Activated CD4-positive, alpha-beta T cell treated with anti-CD3 and anti-CD28 coated beads, Interleukin-2, amount 10 ng/mL, durations not matched to agents 7 days and 5 days (primary cell): Measurements from ENCODE around the gene UBP1. TPM values are rescaled to one million over a fixed set of nuclear protein-coding genes. Genes with fewer than 3 reads are reported as not detected.
"Not testable (repeated sequence)": the region's sequence is repeated elsewhere in the genome, so short reads cannot be mapped to it uniquely, and the experiment has no call there.

ENCODE experiments used
- CTCF ChIA-PET: fragments of 350-600 bp; sonication (Branson Sonifier 250); formaldehyde crosslinking; loops from one replicate; lab custom pipeline; 2021; ENCODE audit warnings: antibody characterized with exemption; lab: Charles Lee
- POLR2A ChIA-PET: fragments of 350-600 bp; sonication (Branson Sonifier 250); formaldehyde crosslinking; loops from one replicate; lab custom pipeline; 2021; ENCODE audit warnings: antibody characterized with exemption; lab: Charles Lee
- DNase-seq: peaks from one replicate; pipeline ENCODE4 v3.0.0-alpha.2; 2020
- H3K27ac Mint-ChIP-seq: one replicate; pipeline ENCODE4 v1.8.0; 2021; ENCODE audit warnings: mild to moderate bottlenecking, moderate library complexity, mixed read lengths
- H3K27me3 Mint-ChIP-seq: one replicate; pipeline ENCODE4 v1.8.0; 2021; ENCODE audit warnings: mixed read lengths
- H3K36me3 Mint-ChIP-seq: one replicate; pipeline ENCODE4 v1.8.0; 2021; ENCODE audit warnings: low read depth, mixed read lengths
- H3K4me1 Mint-ChIP-seq: one replicate; pipeline ENCODE4 v1.8.0; 2021; ENCODE audit warnings: mixed read lengths
- H3K4me3 Mint-ChIP-seq: one replicate; pipeline ENCODE4 v1.8.0; 2021; ENCODE audit warnings: mild to moderate bottlenecking, moderate library complexity, mixed read lengths
- H3K9me3 Mint-ChIP-seq: one replicate; pipeline ENCODE4 v1.8.0; 2021; ENCODE audit warnings: mixed read lengths
- total RNA-seq, 2 experiments: library from RNA; stranded (reverse); gene quantifications; one replicate each; pipeline ENCODE4 v1.2.3, GENCODE V29; 2021

The UBP1 gene
- total RNA-seq, 2 experiments from 2014 or later: 63.2 to 76.3 TPM

DNA sequence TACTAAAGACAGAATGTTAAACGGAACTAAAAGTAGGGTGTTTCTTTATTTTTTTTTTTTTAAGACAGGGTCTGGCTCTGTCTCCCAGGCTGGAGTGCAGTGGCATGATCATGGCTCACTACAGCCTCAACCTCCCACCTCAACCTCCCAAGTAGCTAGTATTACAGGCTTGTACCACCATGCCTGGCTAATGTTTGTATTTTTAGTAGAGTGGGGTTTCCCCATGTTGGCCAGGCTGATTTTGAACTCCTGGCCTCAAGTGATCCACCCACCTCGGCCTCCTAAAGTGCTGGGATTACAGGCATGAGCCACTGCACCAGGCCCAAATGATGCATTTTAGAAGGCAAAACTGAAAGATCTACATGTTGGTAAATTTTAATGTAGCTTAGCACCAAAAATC, 10.9 kb downstream of the UBP1 start:
- H3K36me3 Mint-ChIP-seq, DNase-seq, H3K4me3 Mint-ChIP-seq, H3K27me3 Mint-ChIP-seq, POLR2A ChIA-PET, H3K9me3 Mint-ChIP-seq, H3K27ac Mint-ChIP-seq: not testable (repeated sequence)
- CTCF ChIA-PET: interaction anchor here (0.6 to 1.6 kb wide), 4 partner anchors 8 to 71 kb away, joined by 3 to 5 read pairs (median 4); partner anchors contain the start of gene UBP1
- peaks cover 49% of the 10 kb centered on the region for H3K4me1 Mint-ChIP-seq

DNA sequence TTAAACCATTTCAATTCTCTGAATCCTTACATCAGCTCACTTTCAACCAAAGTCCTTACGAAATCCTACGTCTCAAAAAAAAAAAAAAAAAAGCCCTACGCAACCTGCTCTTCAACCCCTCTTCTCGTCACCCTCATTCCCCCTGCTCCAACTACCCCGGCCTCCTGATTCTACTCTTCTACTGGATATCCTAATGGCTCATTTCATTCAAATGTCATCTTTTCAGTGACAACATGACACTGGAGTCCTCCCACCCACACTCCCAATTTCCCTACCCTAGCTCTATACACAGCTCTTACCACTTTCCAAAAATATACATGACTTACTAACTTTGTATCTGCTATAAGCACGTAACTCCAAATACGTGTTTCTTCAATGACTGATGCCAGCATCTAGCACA, 11.5 kb downstream of the UBP1 start:
- peaks cover 47% of the 10 kb centered on the region for H3K4me1 Mint-ChIP-seq
- no peak overlapping the region for H3K4me3 Mint-ChIP-seq

DNA sequence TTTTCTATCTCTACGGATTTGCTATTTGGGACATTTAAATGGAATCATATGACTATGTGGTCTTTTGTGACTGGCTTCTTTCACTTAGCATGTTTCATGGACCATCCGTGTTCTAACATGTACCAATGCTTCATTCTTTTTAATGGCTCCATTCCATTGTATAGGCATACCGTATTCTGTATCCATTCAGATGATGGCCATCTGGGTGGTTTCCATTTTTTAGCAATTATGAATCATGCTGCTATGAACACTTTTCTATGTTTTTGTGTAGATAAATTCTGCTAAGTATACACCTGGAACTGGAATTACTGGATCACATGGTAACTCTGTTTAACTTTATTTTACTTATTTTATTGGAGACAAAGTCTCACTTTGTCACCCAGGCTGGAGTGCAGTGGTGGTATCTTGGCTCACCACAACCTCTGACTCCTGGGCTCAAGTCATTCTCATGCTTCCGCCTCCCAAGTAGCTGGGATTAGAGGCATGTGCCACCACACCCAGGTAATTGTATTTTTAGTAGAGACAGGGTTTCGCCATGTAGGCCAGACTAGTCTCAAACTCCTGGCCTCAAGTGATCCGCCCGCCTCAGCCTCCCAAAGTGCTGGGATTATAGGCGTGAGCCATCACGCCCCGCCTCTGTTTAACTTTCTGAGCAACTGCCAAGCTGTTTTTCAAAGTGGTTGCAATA, 13.4 kb downstream of the UBP1 start:
- ChIA-PET POLR2A (interaction anchor here (0.6 kb wide), 1 partner anchor 119 kb away, joined by 12 read pairs; no protein-coding TSS in a partner anchor), CTCF (no interaction called here)
- H3K4me1 Mint-ChIP-seq: peaks cover 40% of the 10 kb centered on the region
- H3K27me3 Mint-ChIP-seq: no peaks in the 10 kb centered on the region
- peaks cover 20% of the 10 kb centered on the region for H3K36me3 Mint-ChIP-seq
- DNase-seq: no peak
- H3K4me3 Mint-ChIP-seq: no peak overlapping the region
- H3K27ac Mint-ChIP-seq: no peak overlapping the region
- H3K9me3 Mint-ChIP-seq: peaks cover 2% of the 10 kb centered on the region

More for the DNA sequence above, 11.5 kb downstream of the UBP1 start:
- DNase-seq: no peak
- POLR2A ChIA-PET: no interaction called here
- CTCF ChIA-PET: interaction anchor here (0.6 to 1.6 kb wide), 2 partner anchors 12 to 70 kb away, joined by 5 read pairs; partner anchors contain the start of gene UBP1
- Mint-ChIP-seq H3K27ac (no peak overlapping the region), H3K36me3 (peaks cover 10% of the 10 kb centered on the region), H3K9me3 (no peaks in the 10 kb centered on the region), H3K27me3 (no peaks in the 10 kb centered on the region)

DNA sequence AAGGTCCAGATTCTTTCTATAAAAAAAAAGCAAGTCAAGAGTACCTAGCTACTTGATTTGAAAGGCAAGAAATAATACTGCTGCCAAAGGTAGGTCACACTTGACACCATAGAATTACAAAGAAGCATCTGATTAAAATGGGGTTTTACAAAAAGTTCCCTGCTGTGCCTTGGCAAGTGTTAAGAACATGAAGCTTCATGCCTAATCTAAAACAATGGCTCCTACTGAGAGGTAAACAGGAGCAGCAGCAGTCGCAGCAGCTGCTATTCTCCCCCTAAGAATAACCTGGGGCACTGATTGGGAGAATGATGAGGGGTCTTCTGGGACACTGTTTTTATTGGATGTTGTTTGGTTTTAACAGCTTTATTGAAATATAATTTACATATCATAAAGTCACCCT, 14.1 kb downstream of the UBP1 start:
- H3K9me3 Mint-ChIP-seq: peaks cover 6% of the 10 kb centered on the region
- no peak overlapping the region for H3K27ac Mint-ChIP-seq
- no peak for DNase-seq
- CTCF ChIA-PET: no interaction called here
- H3K4me1 Mint-ChIP-seq: peaks cover 37% of the 10 kb centered on the region
- peaks cover 26% of the 10 kb centered on the region for H3K36me3 Mint-ChIP-seq
- H3K27me3 Mint-ChIP-seq: no peaks in the 10 kb centered on the region
- H3K4me3 Mint-ChIP-seq: no peak overlapping the region
- POLR2A ChIA-PET: no interaction called here

DNA sequence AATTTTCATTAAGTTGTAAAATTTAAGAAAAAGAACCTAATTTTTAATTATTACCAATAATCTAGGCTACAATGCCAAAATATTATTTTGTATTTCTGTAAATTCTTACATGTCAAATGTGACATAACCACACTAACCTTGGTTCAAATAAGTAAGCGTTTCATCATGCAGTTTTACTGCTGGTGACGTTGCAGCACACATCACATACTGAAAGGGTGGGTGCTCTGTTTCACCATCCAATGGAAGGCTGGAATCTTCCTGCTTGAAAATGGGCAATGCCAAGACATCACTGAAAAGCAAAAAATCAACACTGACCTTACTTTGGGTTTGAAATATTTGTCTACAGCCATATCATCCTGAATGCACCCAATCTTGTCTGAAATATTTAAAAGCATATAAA, 14.8 kb downstream of the UBP1 start:
- Mint-ChIP-seq H3K36me3 (peaks cover 32% of the 10 kb centered on the region), H3K27me3 (no peaks in the 10 kb centered on the region)
- POLR2A ChIA-PET: no interaction called here

DNA sequence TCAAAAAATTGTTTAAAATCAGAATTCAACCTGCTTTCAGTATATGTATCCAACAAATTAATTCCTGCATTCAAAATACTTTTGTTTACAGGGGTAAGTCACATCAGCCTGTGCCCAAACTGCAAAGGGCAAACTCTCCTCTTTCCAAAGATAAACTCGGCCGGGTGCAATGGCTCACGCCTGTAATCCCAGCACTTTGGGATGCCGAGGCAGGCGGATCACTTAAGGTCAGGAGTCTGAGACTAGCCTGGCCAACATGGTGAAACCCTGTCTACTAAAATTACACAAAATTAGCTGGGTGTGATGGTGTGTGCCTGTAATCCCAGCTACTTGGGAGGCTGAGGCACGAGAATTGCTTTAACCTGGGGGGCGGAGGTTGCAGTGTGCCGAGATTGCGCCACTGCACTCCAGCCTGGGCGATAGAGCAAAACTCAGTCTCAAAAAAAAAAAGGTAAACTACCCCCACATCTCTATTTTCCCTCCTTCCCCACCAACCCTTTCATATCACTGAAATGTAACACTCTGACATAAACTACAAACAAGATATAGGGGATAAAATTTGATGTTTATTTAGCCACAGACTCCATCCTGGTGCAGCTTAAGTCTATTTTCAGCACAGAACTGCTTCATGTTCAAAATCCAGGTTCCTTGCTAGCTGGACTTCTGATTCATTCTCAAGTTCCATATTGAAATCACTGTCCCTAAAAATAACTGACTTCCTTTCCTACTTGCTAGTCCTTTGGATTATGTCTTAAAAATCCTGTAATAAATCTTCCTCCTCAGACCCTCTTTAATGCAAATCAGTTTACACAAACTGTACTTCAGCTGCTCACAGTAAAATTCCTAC, 15.4 kb downstream of the UBP1 start:
- Mint-ChIP-seq H3K4me1 (peaks cover 29% of the 10 kb centered on the region), H3K4me3 (no peak overlapping the region), H3K36me3 (peaks cover 35% of the 10 kb centered on the region), H3K27me3 (no peaks in the 10 kb centered on the region), H3K9me3 (peaks cover 9% of the 10 kb centered on the region), H3K27ac (peak overlapping the region; percentile 54)
- DNase-seq: no peak
- ChIA-PET CTCF (no interaction called here), POLR2A (no interaction called here)

More for the DNA sequence above, 14.8 kb downstream of the UBP1 start:
- Mint-ChIP-seq H3K4me3 (no peak overlapping the region), H3K27ac (no peak overlapping the region), H3K9me3 (peaks cover 9% of the 10 kb centered on the region), H3K4me1 (peaks cover 33% of the 10 kb centered on the region)
- CTCF ChIA-PET: no interaction called here
- DNase-seq: no peak

DNA sequence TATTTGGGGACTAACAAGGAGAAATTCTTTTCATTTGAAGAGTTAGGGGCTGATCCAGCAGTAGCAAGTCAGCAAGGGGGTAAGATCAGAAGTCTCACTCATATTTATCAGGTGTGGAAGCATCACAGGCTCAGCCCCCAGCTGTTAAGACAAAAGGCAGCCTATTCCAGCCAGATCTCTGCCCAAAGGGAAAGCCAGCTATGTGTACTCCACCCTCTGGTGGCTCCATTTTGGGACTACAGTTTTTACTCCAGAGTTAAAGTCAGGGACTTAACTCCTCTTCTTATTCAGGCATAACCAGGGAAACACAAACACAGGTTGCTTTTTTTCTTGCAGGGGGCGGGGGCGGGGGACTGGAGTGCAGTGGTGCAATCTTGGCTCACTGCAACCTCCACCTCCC, 19.2 kb downstream of the UBP1 start:
- POLR2A ChIA-PET: no interaction called here
- Mint-ChIP-seq H3K27me3 (no peaks in the 10 kb centered on the region), H3K27ac (no peak overlapping the region), H3K36me3 (peaks cover 55% of the 10 kb centered on the region), H3K4me3 (no peak overlapping the region), H3K4me1 (peaks cover 19% of the 10 kb centered on the region), H3K9me3 (peaks cover 9% of the 10 kb centered on the region)
- DNase-seq: no peak
- CTCF ChIA-PET: interaction anchor here (0.9 kb wide), 1 partner anchor 9 kb away, joined by 3 read pairs; no protein-coding TSS in a partner anchor

DNA sequence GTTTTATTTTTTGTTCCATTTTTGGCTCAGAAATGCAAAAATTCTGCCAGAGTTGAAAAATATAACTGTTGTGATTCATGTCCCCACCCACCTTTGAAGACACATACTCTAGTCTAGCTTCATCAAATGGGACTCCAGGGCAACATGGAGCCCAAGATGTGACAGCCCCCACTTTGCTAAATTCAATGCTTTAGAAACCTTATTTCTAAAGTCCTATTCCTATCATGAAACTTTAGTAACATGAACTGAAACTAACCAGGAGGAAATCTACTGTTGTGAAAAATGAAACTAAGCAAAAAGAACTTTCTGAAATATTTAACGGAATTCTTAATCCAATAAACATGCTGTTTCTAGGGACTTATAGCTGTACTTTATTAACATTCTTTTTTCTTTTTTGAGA, 20.3 kb downstream of the UBP1 start:
- H3K36me3 Mint-ChIP-seq: peaks cover 59% of the 10 kb centered on the region
- peaks cover 19% of the 10 kb centered on the region for H3K4me1 Mint-ChIP-seq
- peaks cover 9% of the 10 kb centered on the region for H3K9me3 Mint-ChIP-seq
- peak overlapping the region; percentile 64 for H3K27ac Mint-ChIP-seq
- DNase-seq: no peak
- ChIA-PET POLR2A (no interaction called here), CTCF (interaction anchor here (0.7 to 2.2 kb wide), 2 partner anchors 10 to 19 kb away, joined by 3 to 6 read pairs; no protein-coding TSS in a partner anchor)
- no peak overlapping the region for H3K4me3 Mint-ChIP-seq
- no peaks in the 10 kb centered on the region for H3K27me3 Mint-ChIP-seq

DNA sequence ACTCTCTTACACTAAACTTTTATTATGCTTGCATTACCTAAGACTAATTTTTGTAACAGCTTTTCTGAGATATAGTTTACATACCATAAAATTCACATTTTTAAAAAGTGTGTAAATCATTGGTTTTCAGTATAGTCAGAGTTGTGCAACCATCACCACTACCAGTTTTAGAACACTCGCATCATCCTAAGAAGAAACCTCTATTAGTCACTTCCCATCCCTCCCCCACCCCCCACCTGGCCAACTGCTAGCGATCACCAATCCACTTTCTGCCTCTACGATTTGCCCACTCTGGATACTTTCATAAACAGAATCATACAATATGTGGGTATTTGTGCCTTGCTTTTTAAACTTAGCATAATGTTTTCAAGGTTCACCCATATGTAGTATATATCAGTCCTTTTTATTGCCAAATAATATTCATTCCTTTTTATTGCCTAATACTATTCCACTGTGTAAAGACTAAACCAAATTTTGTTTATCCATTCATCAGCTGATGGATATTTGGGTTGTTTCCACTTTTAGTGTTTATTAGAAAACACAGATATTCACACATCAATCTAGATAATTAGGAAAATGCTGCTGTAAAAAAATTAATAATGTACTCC, 23.0 kb downstream of the UBP1 start:
- ChIA-PET CTCF (interaction anchor here (1.4 kb wide), 1 partner anchor 21 kb away, joined by 4 read pairs; no protein-coding TSS in a partner anchor), POLR2A (no interaction called here)
- no peaks in the 10 kb centered on the region for H3K27me3 Mint-ChIP-seq
- no peak for DNase-seq
- H3K27ac Mint-ChIP-seq: no peak overlapping the region
- peaks cover 19% of the 10 kb centered on the region for H3K4me1 Mint-ChIP-seq
- peaks cover 9% of the 10 kb centered on the region for H3K9me3 Mint-ChIP-seq
- H3K36me3 Mint-ChIP-seq: peaks cover 64% of the 10 kb centered on the region
- no peak overlapping the region for H3K4me3 Mint-ChIP-seq

DNA sequence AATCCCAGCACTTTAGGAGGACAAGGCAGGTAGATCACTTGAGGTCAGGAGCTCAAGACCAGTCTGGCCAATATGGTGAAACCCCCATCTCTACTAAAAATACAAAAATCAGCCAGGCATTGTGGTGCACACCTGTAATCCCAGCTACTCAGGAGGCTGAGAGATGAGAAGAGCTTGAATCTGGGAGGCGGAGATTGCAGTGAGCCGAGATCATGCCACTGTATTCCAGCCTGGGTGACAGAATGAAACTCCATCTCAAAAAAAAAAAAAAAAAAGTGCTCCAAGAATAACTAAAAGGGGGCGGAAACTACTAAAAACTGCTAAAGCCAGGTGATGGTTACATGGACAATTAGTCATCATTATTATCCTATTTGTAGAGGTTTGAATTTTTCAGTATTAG, 29.4 kb downstream of the UBP1 start:
- POLR2A ChIA-PET: not testable (repeated sequence)

DNA sequence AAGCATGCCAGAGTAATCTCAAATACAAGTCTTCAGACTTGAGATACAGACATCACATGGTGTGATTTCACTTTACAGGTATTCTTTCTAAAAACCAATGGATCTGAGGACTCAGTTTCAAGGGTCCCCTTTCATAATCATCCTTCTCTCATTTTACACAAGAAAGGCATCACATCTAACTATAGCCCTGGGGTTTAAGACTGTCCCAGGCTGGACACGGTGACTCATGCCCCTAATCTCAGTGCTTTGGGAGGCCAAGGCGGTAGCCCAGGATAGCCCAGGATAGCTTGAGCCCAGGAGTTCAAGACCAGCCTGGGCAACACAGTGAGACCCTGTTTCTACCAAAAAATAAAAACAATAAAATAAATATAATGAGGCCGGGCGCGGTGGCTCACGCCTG, 36.4 kb downstream of the UBP1 start:
- DNase-seq: no peak
- H3K27ac Mint-ChIP-seq: no peak overlapping the region
- CTCF ChIA-PET: interaction anchor here (0.7 to 1.4 kb wide), 2 partner anchors 31 to 383 kb away, joined by 3 read pairs; no protein-coding TSS in a partner anchor

More for the DNA sequence above, 29.4 kb downstream of the UBP1 start:
- H3K36me3 Mint-ChIP-seq: peaks cover 67% of the 10 kb centered on the region
- H3K4me3 Mint-ChIP-seq, H3K27me3 Mint-ChIP-seq, H3K27ac Mint-ChIP-seq, DNase-seq, H3K9me3 Mint-ChIP-seq, H3K4me1 Mint-ChIP-seq: not testable (repeated sequence)
- CTCF ChIA-PET: interaction anchor here (0.6 to 0.7 kb wide), 3 partner anchors 9 to 424 kb away, joined by 3 read pairs; no protein-coding TSS in a partner anchor

DNA sequence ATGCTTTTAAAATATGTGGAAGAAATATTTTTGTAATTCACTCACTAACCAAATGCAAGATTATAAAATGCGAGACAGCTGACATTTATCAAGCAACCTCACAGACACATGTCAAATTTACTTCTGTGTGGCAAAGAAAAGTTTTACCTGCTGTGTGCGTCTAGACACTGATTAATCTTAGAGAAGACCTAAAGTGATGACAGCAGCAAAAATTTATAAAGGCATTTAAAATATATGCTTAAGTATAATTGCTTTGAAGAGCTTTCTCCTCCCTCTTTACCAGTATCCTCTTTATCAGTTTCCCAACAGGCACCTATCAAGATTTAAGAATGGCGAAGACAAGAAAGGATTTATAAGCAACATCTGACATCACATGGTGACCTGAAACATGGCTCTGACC, 37.3 kb downstream of the UBP1 start:
- no peak overlapping the region for H3K27ac Mint-ChIP-seq

More for the DNA sequence above, 36.4 kb downstream of the UBP1 start:
- Mint-ChIP-seq H3K9me3 (no peaks in the 10 kb centered on the region), H3K36me3 (peaks cover 54% of the 10 kb centered on the region), H3K4me1 (no peaks in the 10 kb centered on the region), H3K4me3 (no peak overlapping the region), H3K27me3 (no peaks in the 10 kb centered on the region)
- POLR2A ChIA-PET: no interaction called here

More for the DNA sequence above, 37.3 kb downstream of the UBP1 start:
- CTCF ChIA-PET: interaction anchor here (1.4 kb wide), 1 partner anchor 30 kb away, joined by 3 read pairs; no protein-coding TSS in a partner anchor
- no peak overlapping the region for H3K4me3 Mint-ChIP-seq
- no peaks in the 10 kb centered on the region for H3K9me3 Mint-ChIP-seq
- no peak for DNase-seq
- POLR2A ChIA-PET: no interaction called here
- no peaks in the 10 kb centered on the region for H3K27me3 Mint-ChIP-seq
- H3K4me1 Mint-ChIP-seq: no peaks in the 10 kb centered on the region
- H3K36me3 Mint-ChIP-seq: peaks cover 51% of the 10 kb centered on the region
